Psoas muscle (tissue), 8 donors: ENCODE measurements around the gene SYNRG. TPM values are rescaled to one million over a fixed set of nuclear protein-coding genes. Genes with fewer than 3 reads are reported as not detected.

Experiments used
- ATAC-seq, 4 donors: fragments of 200-7000 bp; cut with Tn5 transposase; one replicate each; pipeline ENCODE4 v1.9.1; 2020; ENCODE audit warnings: moderate library complexity in 3 of 4, mild to moderate bottlenecking in 2 of 4
- DNase-seq, 2 donors: peaks; one replicate each; pipeline ENCODE4 v3.0.0-alpha.2; 2020
- H3K27ac ChIP-seq: fragments of 200-600 bp; one replicate; pipeline ENCODE4 v1.8.0; 2022
- H3K27me3 ChIP-seq, 3 donors: fragments of 200-600 bp in 1 of 3; one replicate each; pipeline versions ENCODE4 v1.6.1 to v1.8.0; 2013 to 2022; ENCODE audit warnings: low read length in 2 of 3, mild to moderate bottlenecking in 2 of 3, moderate library complexity in 1 of 3; ENCODE audit not compliant: insufficient read depth in 3 of 3
- H3K36me3 ChIP-seq, 2 donors: fragments of 200-600 bp in 1 of 2; one replicate each; pipeline versions ENCODE4 v1.6.1 to v1.8.0; 2013 to 2022; ENCODE audit warnings: low read depth in 1 of 2, mild to moderate bottlenecking in 1 of 2, moderate library complexity in 1 of 2; ENCODE audit not compliant: insufficient read depth in 1 of 2
- H3K4me1 ChIP-seq: fragments of 200-600 bp; one replicate; pipeline ENCODE4 v1.8.0; 2022
- H3K4me3 ChIP-seq: fragments of 200-600 bp; one replicate; pipeline ENCODE4 v1.8.0; 2022; ENCODE audit warnings: mild to moderate bottlenecking
- H3K9me3 ChIP-seq: fragments of 200-600 bp; one replicate; pipeline ENCODE4 v1.8.0; 2022
- WGBS, 3 donors: extraction: QIAGEN DNeasy Blood & Tissue Kit; methylation state at CpG; one replicate each; pipeline versions ENCODE4 v1.1.6 to v1.1.7; 2013; 5-methylcytosine and 5-hydroxymethylcytosine counted together
- intact Hi-C, 2 donors: fragments of 100-400 bp; cut with DNase I; formaldehyde crosslinking; loops; one replicate each; pipeline versions ENCODE4 v1.11.0 to v1.14.2; 2022
- polyA plus RNA-seq, 3 donors: library from polyadenylated mRNA; stranded (reverse); fragments of 200-250 nt; gene quantifications; one replicate each; pipeline ENCODE4 v1.2.3, GENCODE V29; 2013
- total RNA-seq, 4 donors: library from RNA; stranded (reverse); fragmentation: NEBNext Ultra II Directional in 2 of 4; extraction: Animal tissue kit (Norgen Biotek cat#: 25700) in 2 of 4; gene quantifications; one replicate each; pipeline versions ENCODE4 v1.2.1 to v1.2.4, GENCODE V29; 2021 to 2023
- TF ChIP-seq, protein P1 (sequence below): fragments of 200-600 bp; IDR thresholded peaks from one replicate; pipeline ENCODE4 v1.8.0; 2022; ENCODE audit warnings: antibody characterized with exemption
- donor health status: healthy with polysubstance abuse.
- donor health status: DM: no; HTN: no; CAD: no; lungs with moderate emphysema.
- donor health status: Bipolar disorder and iron deficiency.
- donor health status: healthy.
- donor health status: DM: yes; HTN: yes; CAD: no.
- donor health status: DM: no; HTN: no; CAD: no.
- donor health status: DM: no; HTN: no; CAD: no.
- donor health status: DM: yes; HTN: yes; CAD: no.

The SYNRG gene
- total and polyA plus RNA-seq, 7 donors, result 5.1 to 43.1 (median 30.3) TPM

DNA sequence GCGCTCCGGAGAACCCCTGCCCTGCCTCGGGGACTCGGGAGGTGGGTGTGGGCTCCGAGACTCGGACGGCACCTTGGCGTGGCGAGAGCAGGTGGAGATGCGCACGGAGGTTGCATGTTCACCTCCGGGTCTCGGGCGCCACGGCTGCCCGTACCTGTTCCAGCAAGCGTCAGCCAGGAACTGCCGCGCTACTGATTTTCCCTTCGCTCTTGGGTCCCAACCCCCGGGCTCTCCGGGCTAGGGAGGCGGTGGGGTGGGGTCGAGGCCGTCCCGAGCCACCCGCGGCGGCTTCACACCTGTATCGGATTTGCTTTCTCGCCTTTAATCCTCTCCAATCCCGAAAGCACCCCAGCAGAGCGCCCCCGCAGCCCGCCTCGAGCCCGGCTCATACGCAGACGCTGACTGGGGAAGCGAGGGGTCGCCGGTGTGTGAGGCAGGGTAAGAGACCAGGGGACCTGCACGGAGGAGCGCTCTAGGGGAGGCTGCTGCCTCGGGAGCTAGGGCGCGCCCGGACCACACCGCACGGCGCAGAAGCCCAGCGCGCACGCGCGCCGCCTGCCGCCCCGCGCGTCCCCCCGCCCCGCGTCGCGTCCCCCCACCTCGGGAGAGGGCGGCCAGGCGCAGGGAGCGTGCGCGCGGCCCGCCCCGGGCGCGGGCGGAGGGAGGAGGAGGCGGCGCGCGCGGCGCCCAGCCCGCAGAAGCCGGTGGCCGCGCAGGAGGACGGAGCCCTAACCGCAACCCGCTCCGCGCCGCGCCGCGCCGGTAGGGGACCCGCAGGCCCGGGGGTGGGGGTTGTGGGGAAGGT lies 119.8 kb downstream of the SYNRG start, which contains the start of gene DUSP14:
TSS of gene DUSP14 (plus strand) at position 695 of the 805 bp plus-strand sequence. CDS start 22,382 bp downstream, outside the sequence.
- Histone ChIP-seq H3K4me1 (peaks cover 31% of the 10 kb centered on the region), H3K36me3 (no peaks in the 10 kb centered on the region), H3K27ac (peak within 1 kb of the TSS; percentile 97), H3K27me3 (no peaks in the 10 kb centered on the region), H3K9me3 (no peaks in the 10 kb centered on the region), H3K4me3 (peak within 1 kb of the TSS; percentile 95)
- 0 to 1% (median 0%) methylated on average over 45 to 98 of the region's 100 CpGs for WGBS, 3 donors
- ATAC-seq (peak; percentile 85 to 86 (median 85)), DNase-seq (peak; percentile 87 to 91)
- TF ChIP-seq, protein P1, sequence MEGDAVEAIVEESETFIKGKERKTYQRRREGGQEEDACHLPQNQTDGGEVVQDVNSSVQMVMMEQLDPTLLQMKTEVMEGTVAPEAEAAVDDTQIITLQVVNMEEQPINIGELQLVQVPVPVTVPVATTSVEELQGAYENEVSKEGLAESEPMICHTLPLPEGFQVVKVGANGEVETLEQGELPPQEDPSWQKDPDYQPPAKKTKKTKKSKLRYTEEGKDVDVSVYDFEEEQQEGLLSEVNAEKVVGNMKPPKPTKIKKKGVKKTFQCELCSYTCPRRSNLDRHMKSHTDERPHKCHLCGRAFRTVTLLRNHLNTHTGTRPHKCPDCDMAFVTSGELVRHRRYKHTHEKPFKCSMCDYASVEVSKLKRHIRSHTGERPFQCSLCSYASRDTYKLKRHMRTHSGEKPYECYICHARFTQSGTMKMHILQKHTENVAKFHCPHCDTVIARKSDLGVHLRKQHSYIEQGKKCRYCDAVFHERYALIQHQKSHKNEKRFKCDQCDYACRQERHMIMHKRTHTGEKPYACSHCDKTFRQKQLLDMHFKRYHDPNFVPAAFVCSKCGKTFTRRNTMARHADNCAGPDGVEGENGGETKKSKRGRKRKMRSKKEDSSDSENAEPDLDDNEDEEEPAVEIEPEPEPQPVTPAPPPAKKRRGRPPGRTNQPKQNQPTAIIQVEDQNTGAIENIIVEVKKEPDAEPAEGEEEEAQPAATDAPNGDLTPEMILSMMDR, result no peak
- intact Hi-C loops, result loop anchor here in 1 of 2 donors (5.0 kb wide), 1 partner anchor 82 kb away; the partner anchor contains the start of genes ACACA and TADA2A

- Histone ChIP-seq H3K4me1 (peaks cover 31% of the 10 kb centered on the region), H3K27me3 (no peaks in the 10 kb centered on the region), H3K36me3 (no peaks in the 10 kb centered on the region), H3K27ac (peak overlapping the region; percentile 97), H3K9me3 (no peaks in the 10 kb centered on the region), H3K4me3 (peak overlapping the region; percentile 95)
- DNase-seq (peak; percentile 84 to 91), ATAC-seq (peak; percentile 88 to 91 (median 90))
- 1 to 2% (median 1%) methylated on average over 25 of the region's 25 CpGs for WGBS, 3 donors
- TF ChIP-seq, protein P1, result no peak
- intact Hi-C loops, result loop anchor here in 1 of 2 donors (5.0 kb wide), 1 partner anchor 81 kb away; the partner anchor contains the start of genes ACACA and TADA2A
Measured at GRCh38 chr17:37488607-37489196, 120.5 kb downstream of the SYNRG start.

GRCh38 chr17:37488009-37488604 lies 121.1 kb downstream of the SYNRG start:
- WGBS, 3 donors, result 25 to 33% (median 27%) methylated on average over 7 of the region's 7 CpGs
- ATAC-seq (peak; percentile 49 to 65 (median 60)), DNase-seq (no peak)
- H3K27ac ChIP-seq, result peak overlapping the region; percentile 97
- no peaks in the 10 kb centered on the region for H3K9me3 ChIP-seq
- no peaks in the 10 kb centered on the region for H3K36me3 ChIP-seq
- peaks cover 31% of the 10 kb centered on the region for H3K4me1 ChIP-seq
- intact Hi-C loops, result loop anchor here in 1 of 2 donors (5.0 kb wide), 1 partner anchor 81 kb away; the partner anchor contains the start of genes ACACA and TADA2A
- TF ChIP-seq, protein P1, result no peak
- H3K4me3 ChIP-seq, result peak overlapping the region; percentile 95
- H3K27me3 ChIP-seq, result no peaks in the 10 kb centered on the region

- H3K27ac ChIP-seq, result no peak overlapping the region
- no peaks in the 10 kb centered on the region for H3K36me3 ChIP-seq
- peaks cover 20% of the 10 kb centered on the region for H3K4me1 ChIP-seq
- no peaks in the 10 kb centered on the region for H3K27me3 ChIP-seq
- no peaks in the 10 kb centered on the region for H3K9me3 ChIP-seq
- TF ChIP-seq, protein P1, result no peak
- intact Hi-C loops, result loop anchor here in 1 of 2 donors (5.0 kb wide), 1 partner anchor 79 kb away; the partner anchor contains the start of genes ACACA and TADA2A
- DNase-seq (no peak), ATAC-seq (no peak)
- 84 to 91% (median 88%) methylated on average over 1 of the region's 1 CpG for WGBS, 3 donors
- no peak overlapping the region for H3K4me3 ChIP-seq
Measured at GRCh38 chr17:37485938-37486570, 123.2 kb downstream of the SYNRG start.
